NOMO-1 treated with dmso at 0.1 percent for 144 hours (cell line): ENCODE measurements around the gene POLE2.
"Not testable (repeated sequence)": the region's sequence is repeated elsewhere in the genome, so short reads cannot be mapped to it uniquely, and the experiment has no call there.

Experiments
- DNase-seq: peaks from one replicate; lab custom pipeline; 2025; ENCODE audit not compliant: unreplicated experiment; lab: John Stamatoyannopoulos, UW

Gene POLE2

GRCh38 chr14:49659526-49660455, 28.2 kb downstream of the POLE2 start:
- DNase-seq = no peak

- DNase-seq = not testable (repeated sequence)
These were observed 30.5 kb downstream of the POLE2 start for GRCh38 chr14:49657500-49657899.

- no peak for DNase-seq
These were observed 33.5 kb downstream of the POLE2 start for GRCh38 chr14:49654511-49654910.

GRCh38 chr14:49653508-49653907, 34.5 kb downstream of the POLE2 start:
- DNase-seq = no peak

- no peak for DNase-seq
These were observed 45.9 kb downstream of the POLE2 start for GRCh38 chr14:49642163-49642562.

GRCh38 chr14:49641697-49642129, 46.3 kb downstream of the POLE2 start:
- no peak for DNase-seq

- DNase-seq = no peak
These were observed 47.2 kb downstream of the POLE2 start for GRCh38 chr14:49640540-49641417.

- DNase-seq = no peak
These were observed 50.4 kb downstream of the POLE2 start for GRCh38 chr14:49637534-49638078.

- DNase-seq = no peak
These were observed 51.1 kb downstream of the POLE2 start for GRCh38 chr14:49636866-49637265.

GRCh38 chr14:49634547-49635334, 53.3 kb downstream of the POLE2 start, which contains the start of gene DNAAF2:
Gene DNAAF2, minus strand, starts transcription at chr14:49635244. Its CDS starts 95 bp downstream, at chr14:49635149.
- no peak for DNase-seq

GRCh38 chr14:49633640-49634546, 54.1 kb downstream of the POLE2 start:
- DNase-seq = peak; percentile 89

GRCh38 chr14:49623941-49624839, 63.8 kb downstream of the POLE2 start:
- no peak for DNase-seq

GRCh38 chr14:49623387-49623786, 64.6 kb downstream of the POLE2 start:
- no peak for DNase-seq

GRCh38 chr14:49622022-49622607, 65.9 kb downstream of the POLE2 start:
- no peak for DNase-seq

- peak; percentile 78 for DNase-seq
These were observed 66.7 kb downstream of the POLE2 start for GRCh38 chr14:49621114-49621881.

GRCh38 chr14:49620182-49621113, 67.6 kb downstream of the POLE2 start, which contains the start of the genes MGAT2 and RPL36AL:
Gene MGAT2, plus strand, starts transcription at chr14:49620799. Its CDS starts 470 bp downstream, at chr14:49621269.
Gene RPL36AL, minus strand, starts transcription at chr14:49620626. Its CDS starts 1,522 bp downstream, at chr14:49619104.
- peak; percentile 98 for DNase-seq
